HEK293T (cell line): Measurements from ENCODE around the gene ENHO.

Source experiments
- CTCF ChIA-PET: fragments of 350-600 bp; formaldehyde crosslinking; extraction: SDS; loops from one replicate; lab custom pipeline; 2021; ENCODE audit warnings: antibody characterized with exemption, inconsistent platforms; lab: Yijun Ruan, JAX
- POLR2A ChIA-PET: fragments of 350-600 bp; formaldehyde crosslinking; extraction: SDS; loops from one replicate; lab custom pipeline; 2020; ENCODE audit warnings: antibody characterized with exemption, inconsistent platforms; lab: Yijun Ruan, JAX
- DNase-seq: peaks from one replicate; pipeline ENCODE4 v3.0.0; 2012; ENCODE audit warnings: mixed read lengths; ENCODE audit errors: extremely low spot score
- ARNT ChIP-seq: fragments of 450-650 bp; IDR thresholded peaks from 2 replicates; pipeline ENCODE4 v1.6.1; 2017; ENCODE audit warnings: mild to moderate bottlenecking
- BHLHE40 ChIP-seq: fragments of 450-650 bp; IDR thresholded peaks from 2 replicates; pipeline ENCODE4 v1.6.1; 2016; ENCODE audit warnings: mild to moderate bottlenecking, moderate library complexity, borderline replicate concordance
- CTBP1 ChIP-seq: fragments of 450-650 bp; IDR thresholded peaks from 2 replicates; pipeline ENCODE4 v1.6.1; 2016; ENCODE audit warnings: borderline replicate concordance
- ELF4 ChIP-seq: fragments of 450-650 bp; IDR thresholded peaks from 2 replicates; pipeline ENCODE4 v1.6.1; 2017; ENCODE audit warnings: antibody characterized with exemption
- FOXA1 ChIP-seq: fragments of 450-650 bp; IDR thresholded peaks from 2 replicates; pipeline ENCODE4 v1.6.1; 2016; ENCODE audit warnings: mild to moderate bottlenecking
- FOXK2 ChIP-seq: fragments of 450-650 bp; IDR thresholded peaks from 2 replicates; pipeline ENCODE4 v1.6.1; 2016; ENCODE audit warnings: mild to moderate bottlenecking
- FOXM1 ChIP-seq: fragments of 450-650 bp; IDR thresholded peaks from 2 replicates; pipeline ENCODE4 v1.6.1; 2017; ENCODE audit warnings: mild to moderate bottlenecking, borderline replicate concordance
- HDGF ChIP-seq: fragments of 450-650 bp; IDR thresholded peaks from 2 replicates; pipeline ENCODE4 v1.6.1; 2017; ENCODE audit warnings: antibody characterized with exemption, borderline replicate concordance
- L3MBTL2 ChIP-seq: fragments of 450-650 bp; conservative IDR thresholded peaks from 2 replicates; pipeline ENCODE4 v1.6.1; 2016; ENCODE audit warnings: mild to moderate bottlenecking
- LEF1 ChIP-seq: fragments of 450-650 bp; IDR thresholded peaks from 2 replicates; pipeline ENCODE4 v1.6.1; 2017; ENCODE audit warnings: mild to moderate bottlenecking, borderline replicate concordance
- NFRKB ChIP-seq: fragments of 450-650 bp; IDR thresholded peaks from 2 replicates; pipeline ENCODE4 v1.6.1; 2016; ENCODE audit warnings: mild to moderate bottlenecking, moderate library complexity
- PKNOX1 ChIP-seq: fragments of 450-650 bp; IDR thresholded peaks from 2 replicates; pipeline ENCODE4 v1.6.1; 2016
- SP1 ChIP-seq: fragments of 450-650 bp; IDR thresholded peaks from 2 replicates; pipeline ENCODE4 v1.6.1; 2017
- SUZ12 ChIP-seq: fragments of 450-650 bp; IDR thresholded peaks from 2 replicates; pipeline ENCODE4 v1.6.1; 2016; ENCODE audit warnings: mild to moderate bottlenecking
- TARDBP ChIP-seq: fragments of 450-650 bp; IDR thresholded peaks from 2 replicates; pipeline ENCODE4 v1.6.1; 2016
- ZNF384 ChIP-seq: fragments of 450-650 bp; IDR thresholded peaks from 2 replicates; pipeline ENCODE4 v1.6.1; 2016

The ENHO gene

DNA sequence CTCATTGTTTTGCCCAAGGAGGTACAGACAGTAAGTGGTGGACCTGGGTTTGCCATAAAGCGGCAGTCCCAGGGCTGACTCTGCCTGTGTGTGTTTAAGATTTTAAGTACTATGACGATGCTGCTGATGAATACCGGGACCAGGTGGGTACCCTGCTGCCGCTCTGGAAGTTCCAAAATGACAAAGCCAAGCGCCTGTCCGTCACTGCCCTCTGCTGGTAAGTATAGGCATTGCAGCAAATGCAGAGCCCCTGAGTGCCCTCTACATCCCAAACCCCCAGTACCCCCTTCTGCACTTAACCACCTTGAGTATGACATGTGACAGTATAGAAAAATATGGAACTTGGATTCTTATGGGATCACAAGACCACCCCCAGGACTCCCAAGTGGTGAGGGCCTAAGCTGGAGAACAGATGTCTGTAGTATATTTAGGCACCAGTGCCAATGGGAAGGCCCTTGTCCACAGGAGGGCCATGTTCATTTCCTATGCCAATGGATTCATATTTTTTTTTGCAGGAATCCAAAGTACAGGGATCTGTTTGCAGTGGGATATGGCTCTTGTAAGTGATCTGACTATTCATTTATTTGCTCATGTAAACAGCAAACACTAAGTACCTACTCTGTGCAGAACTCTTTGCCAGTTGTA, 22.0 kb downstream of the ENHO start:
- ChIA-PET POLR2A (no interaction called here), CTCF (interaction anchor here (0.6 to 1.5 kb wide), 5 partner anchors 12 to 1459 kb away, joined by 3 to 6 read pairs (median 3); no protein-coding TSS in a partner anchor)
- DNase-seq: peak; percentile 81
- no peak for TF ChIP-seq BHLHE40
- TF ChIP-seq NFRKB: no peak
- TF ChIP-seq FOXM1: no peak
- no peak for TF ChIP-seq HDGF
- no peak for TF ChIP-seq TARDBP
- TF ChIP-seq LEF1: no peak
- TF ChIP-seq PKNOX1: no peak

DNA sequence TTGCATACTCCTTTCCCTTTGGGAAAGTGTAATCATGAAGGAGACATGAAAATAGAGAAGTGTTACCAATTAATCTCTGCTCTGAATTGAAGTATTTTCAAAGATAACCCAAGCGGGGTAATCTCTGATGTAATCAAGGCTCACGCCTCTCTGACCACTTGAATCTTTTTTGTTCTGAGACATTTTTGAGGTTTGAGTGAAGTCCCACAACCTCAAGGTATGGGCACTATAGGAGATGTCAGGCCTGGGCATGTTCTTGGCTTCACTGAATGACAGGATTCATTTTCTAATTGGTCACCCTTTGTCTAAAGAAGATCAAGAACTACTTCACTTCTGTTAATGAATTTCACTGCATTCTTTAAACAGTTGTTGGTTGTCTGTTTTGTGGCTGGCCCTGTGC, 23.7 kb downstream of the ENHO start:
- ChIA-PET POLR2A (no interaction called here), CTCF (no interaction called here)
- no peak for TF ChIP-seq NFRKB
- TF ChIP-seq CTBP1: no peak
- TF ChIP-seq ZNF384: no peak
- DNase-seq: no peak

DNA sequence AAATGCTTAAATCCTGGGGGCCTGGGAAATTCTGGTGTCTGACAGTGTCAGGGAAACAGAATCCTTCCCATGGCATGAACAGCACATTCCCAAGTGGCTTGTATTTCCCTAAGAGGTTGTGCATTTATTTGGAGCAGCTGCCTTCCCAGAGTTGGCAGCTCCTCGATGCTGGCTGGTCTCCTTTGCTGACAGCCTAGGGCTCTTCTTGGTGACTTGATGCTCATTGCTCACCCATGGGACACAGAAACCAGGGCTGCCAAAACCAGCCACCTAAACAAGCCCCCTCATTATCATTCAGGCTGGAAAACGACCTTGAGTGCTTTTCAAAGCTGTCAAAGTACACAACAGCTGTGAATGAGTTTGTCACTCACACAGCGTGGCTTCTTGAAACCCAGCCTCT, 24.2 kb downstream of the ENHO start:
- ChIA-PET POLR2A (no interaction called here), CTCF (no interaction called here)
- DNase-seq: no peak
- TF ChIP-seq ARNT (no peak), NFRKB (no peak), FOXA1 (no peak), SUZ12 (no peak), BHLHE40 (no peak), L3MBTL2 (no peak), SP1 (no peak), ELF4 (no peak), HDGF (no peak), FOXM1 (no peak), LEF1 (no peak), PKNOX1 (no peak), ZNF384 (no peak), TARDBP (no peak), FOXK2 (no peak), CTBP1 (no peak)

GRCh38 chr9:34496149-34496712, 26.6 kb downstream of the ENHO start:
- ChIA-PET POLR2A (no interaction called here), CTCF (no interaction called here)
- DNase-seq: no peak
- TF ChIP-seq ZNF384 (no peak), SUZ12 (no peak), CTBP1 (no peak)

GRCh38 chr9:34493972-34494535, 28.7 kb downstream of the ENHO start:
- peak; percentile 53 for DNase-seq
- TF ChIP-seq SP1 (no peak), SUZ12 (no peak)
- ChIA-PET CTCF (no interaction called here), POLR2A (no interaction called here)

DNA sequence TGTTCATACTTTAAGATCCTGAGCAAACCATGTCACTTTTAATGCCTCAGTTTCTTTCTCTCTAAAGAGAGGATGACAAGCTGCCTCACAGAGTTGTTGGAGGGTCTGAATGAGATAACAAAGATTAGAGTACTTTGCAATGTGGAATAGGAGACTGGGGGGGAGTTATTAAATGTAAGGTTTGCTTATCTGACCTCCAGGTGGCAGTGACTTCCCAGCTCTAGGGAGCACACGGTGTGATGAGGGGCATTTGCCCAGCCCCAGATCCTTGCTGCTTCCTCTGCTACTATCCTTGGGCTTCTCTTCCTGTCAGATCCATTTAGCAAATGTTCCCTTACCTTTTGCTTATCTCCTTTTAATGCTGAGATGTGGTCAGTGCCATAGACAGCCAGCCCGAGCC, 30.7 kb downstream of the ENHO start:
- CTCF ChIA-PET: no interaction called here
- TF ChIP-seq ELF4: no peak
- TF ChIP-seq FOXA1: no peak
- no peak for TF ChIP-seq FOXK2
- DNase-seq: no peak
- POLR2A ChIA-PET: no interaction called here

- DNase-seq: no peak
- POLR2A ChIA-PET: no interaction called here
- CTCF ChIA-PET: no interaction called here
- TF ChIP-seq ARNT: no peak
- no peak for TF ChIP-seq SP1
- TF ChIP-seq ELF4: no peak
- TF ChIP-seq TARDBP: no peak
- no peak for TF ChIP-seq ZNF384
- no peak for TF ChIP-seq L3MBTL2
Observed at GRCh38 chr9:34491596-34491995, 31.2 kb downstream of the ENHO start.

DNA sequence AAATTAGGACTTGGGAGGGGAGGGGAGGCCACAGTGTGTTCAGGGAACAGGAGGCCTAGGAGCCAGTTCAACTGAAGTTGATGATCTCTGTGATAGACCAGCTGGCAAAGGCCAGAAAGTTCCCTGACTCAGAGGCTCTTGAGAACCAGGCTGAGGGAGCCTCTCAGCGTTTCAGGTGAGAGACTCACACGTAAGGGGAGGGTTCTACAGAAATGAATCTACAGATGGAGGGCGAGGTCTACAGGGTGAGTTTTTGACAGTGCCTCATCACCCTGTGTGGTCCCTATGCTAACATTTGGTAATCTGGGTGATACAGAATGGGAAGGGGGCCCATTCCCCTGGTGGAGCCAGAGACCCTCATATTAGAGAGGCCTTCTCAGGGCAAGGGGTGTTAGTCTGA, 32.0 kb downstream of the ENHO start:
- ChIA-PET POLR2A (no interaction called here), CTCF (no interaction called here)

More for the DNA sequence above, 32.0 kb downstream of the ENHO start:
- TF ChIP-seq NFRKB: no peak
- no peak for TF ChIP-seq LEF1
- no peak for TF ChIP-seq FOXM1
- no peak for TF ChIP-seq ZNF384
- TF ChIP-seq CTBP1: no peak
- no peak for TF ChIP-seq HDGF
- TF ChIP-seq L3MBTL2: no peak
- no peak for TF ChIP-seq SP1
- no peak for TF ChIP-seq ELF4
- TF ChIP-seq TARDBP: no peak
- TF ChIP-seq PKNOX1: no peak
- no peak for TF ChIP-seq SUZ12
- no peak for TF ChIP-seq FOXA1
- DNase-seq: no peak
